HepG2 (cell line): ENCODE measurements around the gene PTPN13. TPM values are rescaled to one million over a fixed set of nuclear protein-coding genes. Genes with fewer than 3 reads are reported as not detected.

Source experiments
- ATAC-seq: fragments of 200-7000 bp; cut with Tn5 transposase; 3 replicates; pipeline ENCODE4 v1.9.1; 2020; ENCODE audit warnings: mild to moderate bottlenecking, moderate library complexity
- BruUV-seq: library from RNA; stranded (reverse); fragments of 400-500 nt; replicated peaks from 2 replicates; lab custom pipeline; 2021; lab: Mats Ljungman, UMichigan
- CTCF ChIA-PET: fragments of 300-600 bp; formaldehyde crosslinking; extraction: SDS; loops from one replicate; lab custom pipeline; 2021; ENCODE audit warnings: low total read pairs, inconsistent platforms, low intra/inter-chr PET ratio; lab: Yijun Ruan, JAX
- POLR2A ChIA-PET: fragments of 350-600 bp; sonication (Branson Sonifier 250); formaldehyde crosslinking; loops from one replicate; lab custom pipeline; 2020; ENCODE audit warnings: antibody characterized with exemption, inconsistent platforms; lab: Yijun Ruan, JAX
- DNase-seq: peaks from one replicate; pipeline ENCODE4 v3.0.0-alpha.2; 2015; ENCODE audit warnings: low spot score
- FAIRE-seq: peaks from 3 replicates; lab custom pipeline; 2011; peaks lifted over from hg19 to GRCh38; lab: Jason Lieb, UNC
- H2AFZ ChIP-seq: one replicate; pipeline ENCODE4 v1.6.1; 2011; ENCODE audit warnings: low read length, inconsistent platforms
- H3K27ac ChIP-seq: fragments of 300-600 bp; 3 replicates; pipeline ENCODE4 v1.8.0; 2011; ENCODE audit warnings: mixed run types, mild to moderate bottlenecking, mixed read lengths, low read length, inconsistent platforms; ENCODE audit not compliant: insufficient read depth; ENCODE audit errors: extremely low read length
- H3K27me3 ChIP-seq, 2 experiments: fragments of 200-600 bp in 1 of 2; 2 replicates in 1 of 2; 3 replicates in 1 of 2; pipeline versions ENCODE4 v1.6.0 to v1.8.0; 2011; ENCODE audit warnings: low read length in 2 of 2, mild to moderate bottlenecking in 2 of 2, moderate library complexity in 2 of 2, inconsistent platforms in 1 of 2; ENCODE audit not compliant: insufficient read depth in 2 of 2, control insufficient read depth in 1 of 2
- H3K36me3 ChIP-seq, 2 experiments: fragments of 200-600 bp in 1 of 2; replicated peaks in 1 of 2; 2 replicates in 1 of 2; 3 replicates in 1 of 2; pipeline versions ENCODE4 v1.5.1 to v1.8.0; 2011; ENCODE audit warnings: low read length in 2 of 2, inconsistent platforms in 1 of 2; ENCODE audit not compliant: insufficient read depth in 2 of 2, control insufficient read depth in 1 of 2
- H3K4me1 ChIP-seq: 2 replicates; pipeline ENCODE4 v1.5.1; 2012; ENCODE audit warnings: low read length, inconsistent platforms; ENCODE audit not compliant: insufficient read depth
- H3K4me2 ChIP-seq: 2 replicates; pipeline ENCODE4 v1.6.0; 2011; ENCODE audit warnings: low read depth, low read length, inconsistent platforms
- H3K4me3 ChIP-seq, 3 experiments: fragments of 200-600 bp in 1 of 3; sonication (generic), shearing (Covaris generic) in 1 of 3; replicated peaks in 1 of 3; 2 replicates each; pipeline ENCODE4 v1.5.1; 2011 to 2016; ENCODE audit warnings: low read length in 3 of 3, inconsistent platforms in 2 of 3, low read depth in 2 of 3, mild to moderate bottlenecking in 2 of 3, control low read depth in 1 of 3, mixed read lengths in 1 of 3; ENCODE audit not compliant: insufficient read depth in 1 of 3
- H3K79me2 ChIP-seq: one replicate; pipeline ENCODE4 v1.6.1; 2011; ENCODE audit warnings: low read length, inconsistent platforms; ENCODE audit not compliant: insufficient read depth
- H3K9ac ChIP-seq: 2 replicates; pipeline ENCODE4 v1.6.0; 2011; ENCODE audit warnings: mild to moderate bottlenecking, low read depth, low read length, inconsistent platforms; ENCODE audit not compliant: insufficient read depth
- H3K9me3 ChIP-seq: 2 replicates; pipeline ENCODE4 v1.5.1; 2012; ENCODE audit warnings: mild to moderate bottlenecking, low read length
- H4K20me1 ChIP-seq: 2 replicates; pipeline ENCODE4 v1.6.0; 2011; ENCODE audit warnings: inconsistent platforms, mild to moderate bottlenecking, low read length, moderate library complexity; ENCODE audit not compliant: insufficient read depth
- ARNT ChIP-seq: fragments of 450-650 bp; IDR thresholded peaks from 2 replicates; pipeline ENCODE4 v1.6.1; 2017
- CBX1 ChIP-seq: IDR thresholded peaks from one replicate; pipeline ENCODE4 v1.6.1; 2016; ENCODE audit warnings: antibody characterized with exemption, low read depth
- GATAD2A ChIP-seq: IDR thresholded peaks from 2 replicates; pipeline ENCODE4 v1.6.1; 2016
- KMT2B ChIP-seq: IDR thresholded peaks from 2 replicates; pipeline ENCODE4 v1.6.1; 2016; ENCODE audit warnings: missing genetic modification reagents, missing compliant biosample characterization
- MED13 ChIP-seq: sonication (generic); formaldehyde crosslinking; IDR thresholded peaks from 2 replicates; pipeline ENCODE4 v1.5.0; 2020; ENCODE audit warnings: missing genetic modification reagents
- NCOR1 ChIP-seq: fragments of 200-600 bp; sonication (generic); IDR thresholded peaks from 2 replicates; pipeline ENCODE4 v1.7.0; 2017; ENCODE audit warnings: antibody characterized with exemption, low read length, borderline replicate concordance
- NFE2 ChIP-seq: sonication (generic); formaldehyde crosslinking; IDR thresholded peaks from 2 replicates; pipeline ENCODE4 v1.4.0; 2020; ENCODE audit warnings: missing genetic modification reagents
- SCMH1 ChIP-seq: sonication (generic); formaldehyde crosslinking; IDR thresholded peaks from 2 replicates; pipeline ENCODE4 v1.9.0; 2021; ENCODE audit warnings: missing genetic modification reagents, mild to moderate bottlenecking, borderline replicate concordance
- SKI ChIP-seq: fragments of 450-650 bp; IDR thresholded peaks from one replicate; pipeline ENCODE4 v1.6.1; 2018; ENCODE audit warnings: mild to moderate bottlenecking; ENCODE audit not compliant: partially characterized antibody
- TBX3 ChIP-seq: fragments of 450-650 bp; IDR thresholded peaks from 2 replicates; pipeline ENCODE4 v1.6.1; 2017; ENCODE audit warnings: antibody characterized with exemption, mild to moderate bottlenecking, inconsistent platforms, borderline replicate concordance
- TCF7L2 ChIP-seq: IDR thresholded peaks from 2 replicates; pipeline ENCODE4 v1.6.1; 2011; ENCODE audit warnings: mild to moderate bottlenecking, low read depth, low read length, moderate library complexity
- ZBTB8A ChIP-seq: sonication (generic); formaldehyde crosslinking; IDR thresholded peaks from 2 replicates; pipeline ENCODE4 v1.4.0; 2020; ENCODE audit warnings: mild to moderate bottlenecking, low read depth, missing genetic modification reagents, borderline replicate concordance
- ZNF354B ChIP-seq: sonication (generic); formaldehyde crosslinking; IDR thresholded peaks from 2 replicates; pipeline ENCODE4 v1.8.0; 2022; ENCODE audit warnings: mild to moderate bottlenecking, missing genetic modification reagents
- ZNF564 ChIP-seq: sonication (generic); formaldehyde crosslinking; IDR thresholded peaks from 2 replicates; pipeline ENCODE4 v1.8.1; 2023; ENCODE audit warnings: mild to moderate bottlenecking, missing genetic modification reagents
- ZNF567 ChIP-seq: sonication (generic); formaldehyde crosslinking; IDR thresholded peaks from 2 replicates; pipeline ENCODE4 v1.8.1; 2023; ENCODE audit warnings: mild to moderate bottlenecking, missing genetic modification reagents, borderline replicate concordance
- in situ Hi-C: cut with HindIII; loops from 2 replicates; pipeline ENCODE4 v1.10.0; 2017; ENCODE audit warnings: low pct_unique_long_range_greater_than_20kb; ENCODE audit not compliant: extremely low pct_ligation_motif_present
- intact Hi-C: fragments of 100-400 bp; cut with micrococcal nuclease; formaldehyde crosslinking; loops from one replicate; pipeline ENCODE4 v1.10.0; 2022; ENCODE audit not compliant: unreplicated experiment
- polyA plus RNA-seq, 8 experiments: library from polyadenylated mRNA; depleted of rRNA in 3 of 8; stranded (reverse) in 7 of 8; unstranded in 1 of 8; fragments of >200 nt; fragmentation: Illumina TruSeq in 4 of 8; extraction: Trizol in 4 of 8; gene quantifications; 2 replicates each; pipeline versions ENCODE4 v1.2.1 to v1.2.3, GENCODE V29; 2011 to 2016; ENCODE audit warnings: low read depth in 4 of 8, missing spikeins in 1 of 8, mixed read lengths in 1 of 8; ENCODE audit not compliant: insufficient read depth in 1 of 8
- total RNA-seq, 5 experiments: library from RNA; depleted of rRNA; stranded (reverse); fragments of >200 nt; fragmentation: Illumina TruSeq; extraction: Trizol; gene quantifications; 2 replicates each; pipeline ENCODE4 v1.2.3, GENCODE V29; 2016; ENCODE audit warnings: low read depth in 1 of 5
- TF ChIP-seq, protein P1 (sequence below): sonication (generic); formaldehyde crosslinking; IDR thresholded peaks from 2 replicates; pipeline ENCODE4 v1.4.0; 2020; ENCODE audit warnings: mild to moderate bottlenecking, missing genetic modification reagents
- TF ChIP-seq, protein P2 (sequence below): sonication (generic); formaldehyde crosslinking; IDR thresholded peaks from 2 replicates; pipeline ENCODE4 v1.5.0; 2020; ENCODE audit warnings: mild to moderate bottlenecking, missing genetic modification reagents
- TF ChIP-seq, protein P3 (sequence below): sonication (generic); formaldehyde crosslinking; IDR thresholded peaks from 2 replicates; pipeline ENCODE4 v1.8.1; 2023; ENCODE audit warnings: missing genetic modification reagents, inconsistent platforms, borderline replicate concordance

Gene PTPN13
- total and polyA plus RNA-seq, 2 of the 13 experiments (the other 11 are each of a cell fraction or from before 2014, with no cell fraction given): not detected

GRCh38 chr4:86627462-86628135 is 33.5 kb downstream of the PTPN13 start:
- in situ Hi-C loops: no loop called here
- intact Hi-C loops: no loop called here

More at GRCh38 chr4:86627462-86628135, 33.5 kb downstream of the PTPN13 start:
- CTCF ChIA-PET: no interaction called here
- Histone ChIP-seq H3K9ac (no peak overlapping the region), H3K79me2 (no peaks in the 10 kb centered on the region), H4K20me1 (no peaks in the 10 kb centered on the region), H3K4me2 (no peak overlapping the region), H3K4me3 (no peak overlapping the region), H3K4me1 (no peaks in the 10 kb centered on the region), H3K27ac (no peak overlapping the region), H3K36me3 (no peaks in the 10 kb centered on the region), H3K9me3 (no peaks in the 10 kb centered on the region), H3K27me3 (no peaks in the 10 kb centered on the region; a peak in 1 of 5 replicates), H2AFZ (no peak overlapping the region)
- FAIRE-seq (no peak), ATAC-seq (no peak), DNase-seq (no peak)
- TF ChIP-seq NFE2 (no peak), SCMH1 (CRISPR knock-in tag) (no peak), KMT2B (CRISPR knock-in tag) (no peak), NCOR1 (no peak), ZBTB8A (CRISPR knock-in tag) (no peak), TCF7L2 (no peak), TBX3 (no peak), GATAD2A (CRISPR knock-in tag) (no peak), MED13 (CRISPR knock-in tag) (no peak), SKI (no peak), ARNT (no peak), ZNF354B (CRISPR knock-in tag) (no peak), ZNF564 (CRISPR knock-in tag) (no peak), CBX1 (no peak), ZNF567 (CRISPR knock-in tag) (no peak)
- TF ChIP-seq, protein P1, sequence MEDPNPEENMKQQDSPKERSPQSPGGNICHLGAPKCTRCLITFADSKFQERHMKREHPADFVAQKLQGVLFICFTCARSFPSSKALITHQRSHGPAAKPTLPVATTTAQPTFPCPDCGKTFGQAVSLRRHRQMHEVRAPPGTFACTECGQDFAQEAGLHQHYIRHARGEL (CRISPR knock-in tag): no peak
- TF ChIP-seq, protein P2, sequence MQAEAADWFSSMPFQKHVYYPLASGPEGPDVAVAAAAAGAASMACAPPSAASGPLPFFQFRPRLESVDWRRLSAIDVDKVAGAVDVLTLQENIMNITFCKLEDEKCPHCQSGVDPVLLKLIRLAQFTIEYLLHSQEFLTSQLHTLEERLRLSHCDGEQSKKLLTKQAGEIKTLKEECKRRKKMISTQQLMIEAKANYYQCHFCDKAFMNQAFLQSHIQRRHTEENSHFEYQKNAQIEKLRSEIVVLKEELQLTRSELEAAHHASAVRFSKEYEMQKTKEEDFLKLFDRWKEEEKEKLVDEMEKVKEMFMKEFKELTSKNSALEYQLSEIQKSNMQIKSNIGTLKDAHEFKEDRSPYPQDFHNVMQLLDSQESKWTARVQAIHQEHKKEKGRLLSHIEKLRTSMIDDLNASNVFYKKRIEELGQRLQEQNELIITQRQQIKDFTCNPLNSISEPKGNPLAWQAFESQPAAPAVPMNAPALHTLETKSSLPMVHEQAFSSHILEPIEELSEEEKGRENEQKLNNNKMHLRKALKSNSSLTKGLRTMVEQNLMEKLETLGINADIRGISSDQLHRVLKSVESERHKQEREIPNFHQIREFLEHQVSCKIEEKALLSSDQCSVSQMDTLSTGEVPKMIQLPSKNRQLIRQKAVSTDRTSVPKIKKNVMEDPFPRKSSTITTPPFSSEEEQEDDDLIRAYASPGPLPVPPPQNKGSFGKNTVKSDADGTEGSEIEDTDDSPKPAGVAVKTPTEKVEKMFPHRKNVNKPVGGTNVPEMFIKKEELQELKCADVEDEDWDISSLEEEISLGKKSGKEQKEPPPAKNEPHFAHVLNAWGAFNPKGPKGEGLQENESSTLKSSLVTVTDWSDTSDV (CRISPR knock-in tag): no peak
- TF ChIP-seq, protein P3, sequence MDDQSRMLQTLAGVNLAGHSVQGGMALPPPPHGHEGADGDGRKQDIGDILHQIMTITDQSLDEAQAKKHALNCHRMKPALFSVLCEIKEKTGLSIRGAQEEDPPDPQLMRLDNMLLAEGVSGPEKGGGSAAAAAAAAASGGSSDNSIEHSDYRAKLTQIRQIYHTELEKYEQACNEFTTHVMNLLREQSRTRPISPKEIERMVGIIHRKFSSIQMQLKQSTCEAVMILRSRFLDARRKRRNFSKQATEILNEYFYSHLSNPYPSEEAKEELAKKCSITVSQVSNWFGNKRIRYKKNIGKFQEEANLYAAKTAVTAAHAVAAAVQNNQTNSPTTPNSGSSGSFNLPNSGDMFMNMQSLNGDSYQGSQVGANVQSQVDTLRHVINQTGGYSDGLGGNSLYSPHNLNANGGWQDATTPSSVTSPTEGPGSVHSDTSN (CRISPR knock-in tag): no peak
- POLR2A ChIA-PET: no interaction called here
- no TSS peak for BruUV-seq
